GM18873 (cell line): ENCODE data around the gene NEXN.
A peak's percentile ranks its signal among the peaks of the same experiment; 100 is the strongest.
"Not testable (repeated sequence)": the region's sequence is repeated elsewhere in the genome, so short reads cannot be mapped to it uniquely, and the experiment has no call there.

Source experiments
- ATAC-seq: cut with Tn5 transposase; IDR thresholded peaks from one replicate; pipeline ENCODE4 v1.9.1; 2021; ENCODE audit warnings: mild to moderate bottlenecking, moderate library complexity, moderate number of reproducible peaks; ENCODE audit not compliant: unreplicated experiment, low FRiP score

NEXN gene

DNA sequence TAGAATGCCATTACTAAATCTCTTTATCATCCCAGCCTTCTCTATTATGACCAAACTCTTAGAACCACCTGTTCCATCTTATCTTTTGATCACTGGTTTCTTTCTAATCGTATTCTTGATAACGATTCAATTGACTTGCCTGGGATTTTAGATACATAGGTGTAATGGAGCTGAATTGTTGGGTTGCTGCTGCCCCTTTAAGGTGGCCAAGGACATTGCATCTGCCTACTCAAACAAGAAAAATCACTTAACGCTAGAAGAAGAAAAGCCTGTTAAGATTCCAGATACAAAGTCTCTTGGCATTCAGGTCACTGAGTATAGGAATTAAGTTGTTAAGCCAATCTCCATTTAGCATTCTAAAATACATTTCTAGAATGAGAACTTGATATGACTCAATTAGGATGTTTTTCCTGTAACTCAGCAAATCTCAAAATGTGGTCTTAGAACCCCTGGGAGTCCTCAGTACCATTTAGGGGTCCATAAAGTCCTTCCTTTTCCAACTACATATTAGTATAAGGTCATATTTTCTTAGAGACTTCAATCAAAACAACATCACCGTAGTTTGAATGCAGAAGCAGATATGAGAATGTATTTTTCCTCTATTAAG lies 12.4 kb downstream of the NEXN start:
- no peak for ATAC-seq

GRCh38 chr1:77905603-77906002 lies 17.2 kb downstream of the NEXN start:
- ATAC-seq = no peak

DNA sequence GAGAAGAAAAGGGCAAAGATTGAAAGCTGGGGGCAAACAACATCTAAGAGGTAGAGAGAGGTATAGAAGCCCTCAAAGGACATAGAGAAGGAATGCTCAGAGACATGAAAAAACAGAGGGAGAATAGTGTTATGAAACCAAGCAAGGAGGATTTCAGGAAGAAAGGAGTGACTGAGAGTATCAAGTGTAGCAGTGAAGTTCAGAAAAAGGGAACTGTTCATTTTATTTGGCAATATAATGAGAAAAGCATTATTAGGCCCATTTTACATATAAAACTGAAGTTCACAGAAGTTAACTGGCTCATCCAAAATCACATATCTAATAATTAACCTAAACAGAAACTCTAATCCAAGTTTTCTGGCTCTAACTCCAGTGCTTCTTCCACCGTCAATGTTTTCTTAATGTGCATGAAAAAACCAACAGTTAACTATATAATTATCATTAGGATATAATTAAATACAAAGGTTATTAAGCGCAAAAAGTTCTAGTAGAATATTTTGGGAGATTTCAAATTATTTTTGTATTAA lies 17.7 kb downstream of the NEXN start:
- ATAC-seq = no peak

GRCh38 chr1:77906624-77907023 lies 18.2 kb downstream of the NEXN start:
- no peak for ATAC-seq

GRCh38 chr1:77910116-77910515 lies 21.7 kb downstream of the NEXN start:
- ATAC-seq = no peak

- not testable (repeated sequence) for ATAC-seq
These were observed 30.5 kb downstream of the NEXN start for GRCh38 chr1:77918918-77919317.

GRCh38 chr1:77925518-77925917 lies 37.1 kb downstream of the NEXN start:
- ATAC-seq = no peak

DNA sequence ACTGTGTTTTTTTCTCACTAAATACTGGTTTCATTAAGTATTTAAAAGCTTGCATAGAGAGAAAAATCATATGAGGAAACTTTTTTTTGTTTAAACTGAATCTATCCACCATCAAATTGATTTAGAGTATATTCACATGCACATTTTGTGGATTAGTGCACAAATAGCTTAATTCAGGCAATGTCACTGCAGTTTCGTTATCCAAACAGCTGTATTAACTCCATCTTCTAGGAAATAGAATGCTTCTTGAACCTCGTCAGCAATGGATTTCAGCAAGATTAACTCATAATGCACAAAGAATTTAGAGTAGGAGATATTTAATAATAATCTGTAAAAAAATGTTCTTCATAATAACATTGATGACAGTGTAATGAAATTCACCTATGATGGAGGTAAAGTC lies 37.5 kb downstream of the NEXN start:
- ATAC-seq = no peak

- ATAC-seq = no peak
These were observed 38.3 kb downstream of the NEXN start for GRCh38 chr1:77926561-77927357.

DNA sequence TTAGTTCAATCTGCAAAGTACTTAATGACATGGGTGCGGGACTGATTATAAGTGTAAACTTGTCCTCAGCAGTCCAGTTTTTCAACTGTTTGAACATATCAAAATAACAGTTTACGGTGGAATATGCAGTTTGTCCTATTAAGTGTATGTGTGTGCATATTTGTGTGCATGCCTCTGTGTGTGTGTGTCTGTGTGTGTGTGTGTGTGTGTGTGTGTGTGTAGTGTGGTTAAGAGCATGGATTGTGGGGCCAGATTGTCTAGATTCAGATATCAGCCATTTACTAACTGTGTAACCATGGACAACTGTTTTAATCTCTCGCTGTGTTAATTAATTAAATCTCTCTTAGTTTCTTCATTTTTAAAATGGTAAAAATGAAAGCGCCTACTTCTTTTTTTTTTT lies 39.0 kb downstream of the NEXN start:
- no peak for ATAC-seq

DNA sequence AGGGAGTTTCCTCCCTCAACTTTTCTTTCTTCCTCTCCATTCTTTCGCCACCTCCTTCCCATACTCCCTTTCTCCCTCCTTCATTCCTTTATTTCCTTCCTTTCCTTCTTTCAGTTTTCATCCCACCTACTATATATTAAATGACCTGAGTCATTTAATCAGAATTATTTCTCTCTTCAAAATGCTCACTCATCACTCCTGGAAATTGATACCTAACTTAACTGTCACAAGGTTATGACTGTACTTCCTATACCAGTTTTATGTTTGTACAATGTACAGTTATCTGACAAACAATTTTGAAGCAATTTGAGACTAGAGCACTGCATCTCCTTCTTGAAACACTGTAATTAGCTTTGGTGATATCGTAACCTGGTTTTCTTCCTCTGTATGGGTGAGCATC lies 41.4 kb downstream of the NEXN start:
- ATAC-seq = no peak

GRCh38 chr1:77938651-77939050 lies 50.2 kb downstream of the NEXN start:
- no peak for ATAC-seq

GRCh38 chr1:77940921-77941570 lies 52.6 kb downstream of the NEXN start:
- no peak for ATAC-seq

- no peak for ATAC-seq
These were observed 54.1 kb downstream of the NEXN start for GRCh38 chr1:77942400-77943140.

GRCh38 chr1:77945345-77945744 lies 56.9 kb downstream of the NEXN start:
- ATAC-seq = no peak

DNA sequence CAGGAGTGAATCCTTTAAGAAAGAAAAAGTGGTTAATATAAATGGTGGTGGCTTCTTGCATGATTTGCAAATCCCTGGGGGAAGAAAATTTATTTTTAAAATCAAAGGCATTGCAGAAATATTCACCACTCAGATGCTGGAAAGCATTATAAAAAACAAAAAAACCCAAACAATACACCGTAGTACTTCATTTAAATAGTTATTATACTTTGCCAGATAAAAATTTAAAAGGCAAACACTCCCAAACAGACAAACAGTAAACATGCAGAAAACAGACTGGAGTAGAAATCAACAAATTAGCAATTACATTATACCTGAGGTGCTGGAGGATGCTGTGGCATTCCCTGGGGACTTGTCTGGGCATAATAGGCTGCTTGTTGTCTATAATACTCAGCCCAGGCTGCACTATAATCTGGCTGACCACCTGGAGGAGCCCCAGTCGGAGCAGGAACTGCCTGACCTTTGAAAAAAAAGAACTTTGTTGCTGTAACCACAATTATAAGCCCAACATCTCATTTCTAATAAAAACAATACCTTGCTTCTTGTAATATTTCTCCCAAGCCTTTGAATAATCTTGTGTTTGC lies 60.5 kb downstream of the NEXN start:
- no peak for ATAC-seq

DNA sequence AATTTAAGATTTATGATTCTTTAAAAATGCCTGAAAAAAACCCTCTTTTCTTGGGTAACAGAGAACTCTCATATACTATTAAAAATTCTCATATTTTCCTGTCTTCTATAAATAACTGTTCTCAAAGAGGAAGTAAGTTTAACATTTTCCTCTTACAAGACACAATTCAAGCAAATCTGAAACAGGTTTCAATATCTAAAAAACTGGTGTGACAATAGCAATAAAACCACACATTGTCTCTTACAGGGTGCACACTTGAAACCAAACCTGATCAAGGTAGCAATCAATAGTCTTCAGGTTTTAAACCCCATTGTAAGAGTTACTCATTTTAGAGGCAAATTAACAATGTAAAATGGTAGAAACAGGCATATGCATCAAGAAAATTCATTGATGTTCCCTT lies 62.4 kb downstream of the NEXN start:
- peak; percentile 44 for ATAC-seq

DNA sequence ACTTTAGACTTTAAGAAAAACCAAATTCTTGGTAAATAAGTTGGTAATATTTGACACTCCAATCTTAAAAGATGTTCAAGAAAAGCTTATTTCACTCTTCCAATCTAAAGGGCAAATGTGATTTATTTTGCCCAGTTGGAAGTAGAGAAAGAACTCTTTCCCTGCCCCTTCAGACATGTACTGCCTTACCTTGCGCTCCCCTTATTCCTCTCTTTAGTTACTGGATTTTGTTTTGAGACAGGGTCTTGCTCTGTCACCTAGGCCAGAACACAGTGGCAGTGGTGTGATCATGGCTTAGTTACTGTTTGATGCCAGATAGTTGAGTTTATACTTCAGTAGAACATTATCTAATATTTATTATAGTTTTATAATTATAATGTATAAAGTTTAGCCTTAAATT lies 62.9 kb downstream of the NEXN start:
- ATAC-seq = no peak

- ATAC-seq = no peak
These were observed 65.5 kb downstream of the NEXN start for GRCh38 chr1:77953907-77954306.

DNA sequence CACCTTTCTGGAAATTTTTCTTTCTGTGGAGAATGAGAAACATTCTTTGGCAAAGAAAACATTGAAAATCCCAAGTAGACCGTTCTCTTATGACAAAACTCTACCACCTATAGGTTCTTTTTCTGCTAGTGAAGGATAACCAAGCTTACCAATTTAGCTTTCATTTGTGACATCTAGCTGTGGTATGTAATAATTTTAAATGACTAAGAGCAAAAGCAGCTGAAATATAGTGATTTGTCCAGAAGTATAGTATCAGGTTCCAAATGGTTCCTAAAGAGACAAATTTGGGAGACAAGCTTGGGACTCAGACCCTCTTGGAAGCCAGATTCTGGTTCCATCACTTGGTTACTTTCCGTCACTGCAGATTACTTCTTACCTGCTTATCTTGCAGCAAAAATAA lies 66.1 kb downstream of the NEXN start:
- no peak for ATAC-seq
